GM19099 (cell line): ENCODE data around the gene EFNA3.

Experiments used
- POLR2A ChIP-seq: IDR thresholded peaks from 3 replicates; pipeline ENCODE4 v1.6.1; 2011; ENCODE audit warnings: low read depth; ENCODE audit not compliant: insufficient read length; ENCODE audit errors: extremely low read depth

The EFNA3 gene

GRCh38 chr1:155124503-155125463, 46.1 kb downstream of the EFNA3 start:
- TF ChIP-seq POLR2A = no peak

- TF ChIP-seq POLR2A = no peak
These were observed 46.9 kb downstream of the EFNA3 start for GRCh38 chr1:155125511-155125945.

GRCh38 chr1:155125946-155126555, 47.4 kb downstream of the EFNA3 start:
- TF ChIP-seq POLR2A = no peak

GRCh38 chr1:155126556-155127104, 48.0 kb downstream of the EFNA3 start:
- no peak for TF ChIP-seq POLR2A

DNA sequence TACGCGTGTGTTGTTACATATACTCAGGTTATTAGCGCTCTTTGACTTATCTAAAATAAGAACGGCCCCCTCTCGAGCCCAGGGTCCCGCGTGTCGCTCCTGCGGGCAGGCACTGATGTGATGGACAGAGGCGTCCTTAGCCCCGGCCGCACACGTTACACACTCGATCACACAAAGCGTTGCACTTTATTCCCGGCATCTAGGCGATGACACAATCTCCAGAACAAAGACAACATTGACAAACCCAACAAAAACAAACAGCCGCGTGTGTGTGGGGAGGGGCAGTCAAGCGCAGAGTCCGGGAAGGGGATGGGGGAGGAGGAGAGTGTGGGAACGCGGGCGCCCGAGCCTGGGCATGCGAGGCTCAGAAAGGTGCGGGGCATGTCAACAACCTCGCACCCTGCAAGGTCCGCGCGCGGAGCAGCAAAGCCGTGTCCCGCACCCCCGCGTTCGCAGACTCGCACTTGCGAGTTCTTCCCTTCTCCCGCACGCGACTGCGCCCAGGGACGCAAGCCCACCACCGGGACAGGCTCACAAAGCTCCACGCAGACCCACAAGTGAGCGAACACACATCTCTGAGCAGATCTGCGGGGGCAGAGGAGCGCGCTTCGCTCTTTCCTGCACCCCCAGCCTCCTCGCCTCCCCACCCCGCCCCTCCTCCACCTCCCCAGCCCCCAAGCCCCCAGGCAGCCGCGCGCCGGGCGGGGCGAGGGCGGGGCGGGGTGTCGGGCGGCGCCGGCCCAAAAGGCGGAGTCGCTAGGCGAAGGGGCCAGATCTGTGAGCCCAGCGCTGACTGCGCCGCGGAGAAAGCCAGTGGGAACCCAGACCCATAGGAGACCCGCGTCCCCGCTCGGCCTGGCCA, 48.7 kb downstream of the EFNA3 start, which contains the start of gene EFNA1:
EFNA1 (plus strand) TSS at position 772 of the 862 bp plus-strand sequence. CDS start 102 bp downstream, outside the sequence.
- no peak for TF ChIP-seq POLR2A

GRCh38 chr1:155127967-155128754, 49.5 kb downstream of the EFNA3 start:
- TF ChIP-seq POLR2A = no peak

DNA sequence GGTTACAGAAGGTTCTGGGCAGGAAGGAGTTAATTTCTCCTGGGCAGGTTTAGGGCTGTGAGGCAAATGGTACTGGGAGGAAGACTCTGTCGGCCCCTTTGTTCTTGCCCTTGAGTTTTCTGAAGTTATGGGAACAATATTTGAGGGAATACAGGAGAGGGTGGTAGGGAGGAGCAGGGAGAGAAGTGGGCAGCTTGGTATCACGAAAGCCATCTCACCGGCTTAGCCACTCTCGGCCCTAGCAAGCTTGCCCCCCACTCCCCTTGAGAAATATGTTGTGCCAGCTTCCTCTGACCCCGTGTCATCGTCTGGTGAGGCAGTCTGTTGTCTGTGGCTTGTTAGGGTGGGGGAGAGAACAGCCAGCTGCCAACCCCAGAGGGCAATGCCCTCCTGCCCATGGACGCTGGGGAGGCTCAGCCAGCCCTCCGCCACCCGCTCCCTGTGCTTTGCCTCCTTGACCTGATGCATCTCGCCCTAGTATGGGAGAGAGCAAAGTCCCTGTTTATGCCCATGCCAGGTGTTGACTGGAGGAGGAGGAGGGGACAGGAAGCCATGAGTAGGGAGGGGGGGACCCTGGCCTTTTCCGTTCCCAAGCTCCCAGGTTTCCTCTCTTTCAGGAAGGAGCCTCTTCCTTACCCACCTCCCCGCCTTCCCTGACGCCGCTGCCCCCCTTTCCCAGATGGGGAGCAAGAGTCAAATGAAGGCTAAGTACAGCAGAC, 50.3 kb downstream of the EFNA3 start:
- TF ChIP-seq POLR2A = no peak

- no peak for TF ChIP-seq POLR2A
These were observed 51.8 kb downstream of the EFNA3 start for GRCh38 chr1:155130272-155131006.

DNA sequence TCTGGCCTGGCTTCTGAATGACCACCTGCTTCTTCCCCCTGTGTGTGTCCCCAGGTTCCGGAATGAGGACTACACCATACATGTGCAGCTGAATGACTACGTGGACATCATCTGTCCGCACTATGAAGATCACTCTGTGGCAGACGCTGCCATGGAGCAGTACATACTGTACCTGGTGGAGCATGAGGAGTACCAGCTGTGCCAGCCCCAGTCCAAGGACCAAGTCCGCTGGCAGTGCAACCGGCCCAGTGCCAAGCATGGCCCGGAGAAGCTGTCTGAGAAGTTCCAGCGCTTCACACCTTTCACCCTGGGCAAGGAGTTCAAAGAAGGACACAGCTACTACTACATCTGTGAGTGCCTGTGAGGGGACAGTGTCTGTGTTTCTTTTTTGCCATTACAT, 52.6 kb downstream of the EFNA3 start:
- TF ChIP-seq POLR2A = no peak

- TF ChIP-seq POLR2A = no peak
These were observed 53.2 kb downstream of the EFNA3 start for GRCh38 chr1:155131856-155132255.

DNA sequence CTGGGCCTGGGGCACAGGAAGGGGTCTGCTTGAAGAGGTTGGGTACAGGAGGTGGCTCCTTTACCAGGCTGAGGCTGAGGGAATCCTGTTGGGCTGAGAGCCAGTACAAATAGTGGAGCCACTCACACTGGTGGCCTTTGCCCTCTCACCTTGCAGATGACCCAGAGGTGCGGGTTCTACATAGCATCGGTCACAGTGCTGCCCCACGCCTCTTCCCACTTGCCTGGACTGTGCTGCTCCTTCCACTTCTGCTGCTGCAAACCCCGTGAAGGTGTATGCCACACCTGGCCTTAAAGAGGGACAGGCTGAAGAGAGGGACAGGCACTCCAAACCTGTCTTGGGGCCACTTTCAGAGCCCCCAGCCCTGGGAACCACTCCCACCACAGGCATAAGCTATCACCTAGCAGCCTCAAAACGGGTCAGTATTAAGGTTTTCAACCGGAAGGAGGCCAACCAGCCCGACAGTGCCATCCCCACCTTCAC, 55.2 kb downstream of the EFNA3 start:
- no peak for TF ChIP-seq POLR2A

GRCh38 chr1:155134322-155134721, 55.7 kb downstream of the EFNA3 start:
- no peak for TF ChIP-seq POLR2A
